Measurements from ENCODE around the gene PCMT1. TPM values are rescaled to one million over a fixed set of nuclear protein-coding genes. Genes with fewer than 3 reads are reported as not detected.
"Not testable (repeated sequence)": the region's sequence is repeated elsewhere in the genome, so short reads cannot be mapped to it uniquely, and the experiment has no call there.

PCMT1 gene
- total and polyA plus RNA-seq, 8 donors, result 9.7 to 35.6 (median 26.9) TPM

DNA sequence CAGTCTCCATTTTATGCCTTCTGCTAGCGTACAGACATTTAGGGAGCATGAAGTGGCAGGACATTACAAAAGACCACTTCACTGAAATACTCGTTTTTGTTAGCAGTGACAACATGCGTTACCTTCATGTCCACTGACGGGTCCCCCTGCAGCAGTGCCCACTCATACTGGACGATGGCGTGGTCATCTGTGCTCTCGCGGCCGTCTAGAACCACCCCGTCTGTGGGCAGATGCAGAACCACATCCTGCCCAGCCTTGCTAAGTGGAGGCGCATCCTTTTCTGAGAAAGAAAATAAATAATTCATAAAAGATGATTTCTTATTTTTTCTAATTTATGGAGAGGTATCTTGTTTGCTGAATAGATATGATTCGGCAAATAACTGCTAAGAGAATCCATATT is 103.3 kb downstream of the PCMT1 start:
- H3K4me3 ChIP-seq, result no peak overlapping the region
- DNase-seq, result no peak
- intact Hi-C loops (cut with DNase I), result no loop called here
- peaks cover 0 to 4% (median 0%) of the 10 kb centered on the region in 3 donors for H3K36me3 ChIP-seq
- no peak overlapping the region for H3K27ac ChIP-seq
- TF ChIP-seq, protein P1, sequence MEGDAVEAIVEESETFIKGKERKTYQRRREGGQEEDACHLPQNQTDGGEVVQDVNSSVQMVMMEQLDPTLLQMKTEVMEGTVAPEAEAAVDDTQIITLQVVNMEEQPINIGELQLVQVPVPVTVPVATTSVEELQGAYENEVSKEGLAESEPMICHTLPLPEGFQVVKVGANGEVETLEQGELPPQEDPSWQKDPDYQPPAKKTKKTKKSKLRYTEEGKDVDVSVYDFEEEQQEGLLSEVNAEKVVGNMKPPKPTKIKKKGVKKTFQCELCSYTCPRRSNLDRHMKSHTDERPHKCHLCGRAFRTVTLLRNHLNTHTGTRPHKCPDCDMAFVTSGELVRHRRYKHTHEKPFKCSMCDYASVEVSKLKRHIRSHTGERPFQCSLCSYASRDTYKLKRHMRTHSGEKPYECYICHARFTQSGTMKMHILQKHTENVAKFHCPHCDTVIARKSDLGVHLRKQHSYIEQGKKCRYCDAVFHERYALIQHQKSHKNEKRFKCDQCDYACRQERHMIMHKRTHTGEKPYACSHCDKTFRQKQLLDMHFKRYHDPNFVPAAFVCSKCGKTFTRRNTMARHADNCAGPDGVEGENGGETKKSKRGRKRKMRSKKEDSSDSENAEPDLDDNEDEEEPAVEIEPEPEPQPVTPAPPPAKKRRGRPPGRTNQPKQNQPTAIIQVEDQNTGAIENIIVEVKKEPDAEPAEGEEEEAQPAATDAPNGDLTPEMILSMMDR (IDR thresholded peaks at IDR 0.05), result no peak
- no peaks in the 10 kb centered on the region for H3K9me3 ChIP-seq
- peaks cover 0 to 3% (median 0%) of the 10 kb centered on the region in 3 donors for H3K4me1 ChIP-seq
- no peak for FAIRE-seq
- 90 to 95% methylated on average over 12 of the region's 12 CpGs for WGBS, 2 donors
- no peak for ATAC-seq
- no peaks in the 10 kb centered on the region for H3K27me3 ChIP-seq

DNA sequence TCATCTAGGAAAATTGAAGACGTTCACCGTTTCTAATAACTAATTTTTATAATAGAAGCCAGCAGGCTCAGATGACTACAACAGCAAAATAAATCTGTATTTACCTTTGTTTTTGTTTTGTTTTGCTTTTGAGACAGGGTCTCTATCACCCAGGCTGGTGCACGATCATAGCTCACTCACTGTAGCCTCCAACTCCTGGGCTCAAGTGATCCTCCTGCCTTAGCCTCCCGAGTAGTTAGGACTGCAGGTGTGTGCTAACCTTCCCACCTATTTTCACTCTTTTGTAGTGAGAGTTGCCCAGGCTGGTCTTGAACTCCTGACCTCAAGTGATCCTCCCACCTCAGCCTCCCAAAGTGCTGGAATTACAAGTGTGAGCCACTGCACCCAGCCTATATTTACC is 104.5 kb downstream of the PCMT1 start:
- H3K4me3 ChIP-seq; intact Hi-C loops (cut with DNase I); FAIRE-seq; ATAC-seq; DNase-seq; H3K9me3 ChIP-seq; H3K4me1 ChIP-seq; H3K27ac ChIP-seq; H3K36me3 ChIP-seq; H3K27me3 ChIP-seq: not testable (repeated sequence)
- 86 to 91% methylated on average over 4 of the region's 4 CpGs for WGBS, 2 donors

DNA sequence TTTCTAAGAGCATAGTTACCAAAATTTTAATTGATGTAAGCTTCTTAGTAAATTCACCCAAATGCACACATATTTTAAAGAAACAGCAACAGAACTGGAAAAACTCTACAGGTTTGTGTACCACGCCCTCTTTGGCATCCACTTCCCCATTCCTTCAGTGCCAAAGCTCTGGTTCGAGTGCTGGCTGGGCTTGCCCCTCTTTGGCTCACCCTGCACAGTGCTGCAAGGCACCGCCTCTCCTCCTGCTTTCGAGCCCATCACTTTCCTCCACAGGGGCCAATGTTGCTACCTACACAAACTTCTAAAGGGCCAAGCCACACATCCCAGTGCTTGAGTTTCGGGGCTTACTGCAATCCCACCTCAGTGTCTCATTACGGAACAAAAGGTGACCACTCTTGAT is 105.0 kb downstream of the PCMT1 start:
- Histone ChIP-seq H3K4me3 (no peak overlapping the region), H3K27ac (peak overlapping the region in 1 of 4 donors; percentile 21), H3K9me3 (no peaks in the 10 kb centered on the region), H3K27me3 (no peaks in the 10 kb centered on the region), H3K4me1 (peaks cover 0 to 6% (median 5%) of the 10 kb centered on the region in 3 donors), H3K36me3 (peaks cover 0 to 4% (median 0%) of the 10 kb centered on the region in 3 donors)
- DNase-seq, result no peak
- WGBS, 2 donors, result 61 to 62% methylated on average over 6 of the region's 6 CpGs
- TF ChIP-seq, protein P1 (IDR thresholded peaks at IDR 0.05), result no peak
- ATAC-seq, result peak in 3 of 4 donors; percentile 44 to 63 (median 55)
- intact Hi-C loops (cut with DNase I), result no loop called here
- no peak for FAIRE-seq

DNA sequence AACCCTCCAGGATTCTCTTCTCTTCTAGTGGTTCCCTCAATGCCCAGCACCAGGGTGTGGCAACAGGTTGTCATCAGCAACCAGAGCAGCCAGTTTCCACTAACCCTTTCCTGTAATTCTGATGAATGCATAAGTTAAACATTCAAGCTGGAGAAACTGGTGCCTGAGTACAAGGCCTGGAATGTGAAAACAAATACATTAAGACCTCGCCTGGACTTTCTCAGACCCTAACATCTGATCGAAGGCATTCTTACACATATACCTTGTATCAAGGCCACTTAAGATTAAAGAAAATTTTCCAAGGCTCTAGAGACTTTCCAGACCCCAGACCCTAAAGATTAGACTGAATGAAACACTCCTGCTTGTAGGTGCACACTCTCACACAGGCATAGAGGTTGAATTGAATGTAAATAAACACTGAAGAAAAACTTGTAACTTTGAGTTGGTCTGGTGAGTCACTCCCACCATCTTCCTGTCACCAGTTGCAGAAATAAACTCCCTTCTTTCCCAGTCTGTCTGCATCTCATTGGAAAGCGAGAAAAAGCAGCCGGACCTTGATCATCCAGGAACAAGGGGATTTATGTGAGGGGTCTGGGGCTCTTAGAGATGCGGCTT is 105.6 kb downstream of the PCMT1 start:
- Histone ChIP-seq H3K27me3 (no peaks in the 10 kb centered on the region), H3K9me3 (no peaks in the 10 kb centered on the region), H3K4me3 (no peak overlapping the region), H3K36me3 (peaks cover 0 to 4% (median 0%) of the 10 kb centered on the region in 3 donors), H3K27ac (peak overlapping the region in 2 of 4 donors; percentile 21 to 31), H3K4me1 (peaks cover 0 to 12% (median 11%) of the 10 kb centered on the region in 3 donors)
- DNase-seq (no peak), ATAC-seq (peak in 3 of 4 donors; percentile 28 to 50 (median 47)), FAIRE-seq (no peak)
- intact Hi-C loops (cut with DNase I), result no loop called here
- 82 to 83% methylated on average over 5 of the region's 5 CpGs for WGBS, 2 donors
- TF ChIP-seq, protein P1 (IDR thresholded peaks at IDR 0.05), result no peak

DNA sequence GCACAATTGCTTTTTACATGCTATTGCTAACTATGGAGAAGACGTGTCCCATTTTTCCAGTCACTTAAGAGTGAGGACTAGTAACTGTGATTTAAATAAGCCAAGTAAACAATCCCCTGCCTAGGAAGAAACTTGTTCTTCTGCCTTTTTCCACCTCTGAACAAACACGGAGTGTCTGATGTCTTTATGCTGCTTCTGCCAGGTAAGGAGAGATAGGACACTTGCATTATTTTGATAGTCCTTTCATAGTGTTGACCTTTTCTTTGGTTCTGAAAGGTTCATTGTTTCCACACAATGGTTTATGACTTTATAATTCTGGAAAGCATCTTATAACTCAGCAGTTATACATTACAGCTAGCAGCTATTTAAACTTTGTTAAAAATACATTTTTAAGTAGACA is 106.2 kb downstream of the PCMT1 start:
- no peaks in the 10 kb centered on the region for H3K9me3 ChIP-seq
- intact Hi-C loops (cut with DNase I), result no loop called here
- TF ChIP-seq, protein P1 (IDR thresholded peaks at IDR 0.05), result no peak
- ATAC-seq (no peak), FAIRE-seq (no peak), DNase-seq (no peak)
- 44 to 55% methylated on average over 2 of the region's 2 CpGs for WGBS, 2 donors
- H3K36me3 ChIP-seq, result peaks cover 0 to 4% (median 0%) of the 10 kb centered on the region in 3 donors
- no peak overlapping the region for H3K4me3 ChIP-seq
- H3K27me3 ChIP-seq, result no peaks in the 10 kb centered on the region
- H3K4me1 ChIP-seq, result peaks cover 0 to 12% (median 11%) of the 10 kb centered on the region in 3 donors
- peak overlapping the region in 1 of 4 donors; percentile 31 for H3K27ac ChIP-seq
